Measurements from ENCODE around the gene STARD4.

DNA sequence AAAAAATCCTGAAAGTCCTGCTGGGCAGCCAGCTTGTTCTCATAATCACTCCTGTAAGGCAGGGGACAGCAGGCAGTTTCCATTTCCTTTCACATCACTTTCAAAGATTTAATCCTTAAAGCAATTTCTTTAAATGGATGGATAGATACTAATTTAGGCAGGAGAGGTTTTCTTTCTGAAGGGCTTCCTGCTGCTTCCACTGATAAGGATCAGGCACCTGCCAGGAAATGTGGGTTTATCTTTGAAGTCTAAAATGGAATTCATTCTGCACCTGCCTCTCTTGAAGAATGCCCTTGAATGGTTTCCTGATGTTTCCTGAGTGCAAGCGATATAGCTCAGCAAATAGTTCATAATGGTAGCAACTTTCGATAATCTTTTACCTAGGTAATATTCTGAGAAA, 64.5 kb downstream of the STARD4 start:
- TF ChIP-seq, protein P1, sequence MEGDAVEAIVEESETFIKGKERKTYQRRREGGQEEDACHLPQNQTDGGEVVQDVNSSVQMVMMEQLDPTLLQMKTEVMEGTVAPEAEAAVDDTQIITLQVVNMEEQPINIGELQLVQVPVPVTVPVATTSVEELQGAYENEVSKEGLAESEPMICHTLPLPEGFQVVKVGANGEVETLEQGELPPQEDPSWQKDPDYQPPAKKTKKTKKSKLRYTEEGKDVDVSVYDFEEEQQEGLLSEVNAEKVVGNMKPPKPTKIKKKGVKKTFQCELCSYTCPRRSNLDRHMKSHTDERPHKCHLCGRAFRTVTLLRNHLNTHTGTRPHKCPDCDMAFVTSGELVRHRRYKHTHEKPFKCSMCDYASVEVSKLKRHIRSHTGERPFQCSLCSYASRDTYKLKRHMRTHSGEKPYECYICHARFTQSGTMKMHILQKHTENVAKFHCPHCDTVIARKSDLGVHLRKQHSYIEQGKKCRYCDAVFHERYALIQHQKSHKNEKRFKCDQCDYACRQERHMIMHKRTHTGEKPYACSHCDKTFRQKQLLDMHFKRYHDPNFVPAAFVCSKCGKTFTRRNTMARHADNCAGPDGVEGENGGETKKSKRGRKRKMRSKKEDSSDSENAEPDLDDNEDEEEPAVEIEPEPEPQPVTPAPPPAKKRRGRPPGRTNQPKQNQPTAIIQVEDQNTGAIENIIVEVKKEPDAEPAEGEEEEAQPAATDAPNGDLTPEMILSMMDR (IDR thresholded peaks at IDR 0.05; ENCODE audit: low read depth, low read length, missing input control) = no peak
- no peak for TF ChIP-seq YY1 (IDR thresholded peaks at IDR 0.05)
- no peak for TF ChIP-seq RAD21 (IDR thresholded peaks at IDR 0.05)
- TF ChIP-seq MAX (IDR thresholded peaks at IDR 0.05) = no peak

Measured in liver (tissue), 3 donors.